CD14-positive monocyte (primary cell): ENCODE data around the gene NFYC. TPM values are rescaled to one million over a fixed set of nuclear protein-coding genes. Genes with fewer than 3 reads are reported as not detected.

Source experiments
- DNase-seq, 3 donors: peaks; one replicate each; pipeline ENCODE4 v3.0.0-alpha.2; 2011 to 2022
- H2AFZ ChIP-seq: 2 replicates; pipeline ENCODE4 v1.6.0; 2012; ENCODE audit warnings: mild to moderate bottlenecking, low read depth, low read length, inconsistent platforms; ENCODE audit not compliant: insufficient read depth, poor library complexity, severe bottlenecking
- H3K27ac ChIP-seq, 2 donors: 1 replicate in 1 of 2; 2 replicates in 1 of 2; pipeline ENCODE4 v1.5.1; 2012 to 2013; ENCODE audit warnings: low read length in 2 of 2, control low read depth in 1 of 2, inconsistent platforms in 1 of 2, low read depth in 1 of 2, mild to moderate bottlenecking in 1 of 2
- H3K27me3 ChIP-seq, 2 donors: one replicate each; pipeline versions ENCODE4 v1.6.0 to v1.6.1; 2011 to 2013; ENCODE audit warnings: low read length in 2 of 2; ENCODE audit not compliant: control insufficient read depth in 2 of 2, insufficient read depth in 2 of 2
- H3K36me3 ChIP-seq, 2 donors: replicated peaks in 1 of 2; 1 replicate in 1 of 2; 2 replicates in 1 of 2; pipeline versions ENCODE4 v1.5.1 to v1.6.1; 2012 to 2013; ENCODE audit warnings: low read length in 2 of 2, control low read depth in 1 of 2, inconsistent platforms in 1 of 2, mild to moderate bottlenecking in 1 of 2; ENCODE audit not compliant: insufficient read depth in 2 of 2, control insufficient read depth in 1 of 2
- H3K4me1 ChIP-seq, 2 donors: 1 replicate in 1 of 2; 2 replicates in 1 of 2; pipeline versions ENCODE4 v1.5.1 to v1.6.1; 2012 to 2013; ENCODE audit warnings: low read length in 2 of 2, control low read depth in 1 of 2, inconsistent platforms in 1 of 2, mild to moderate bottlenecking in 1 of 2, moderate library complexity in 1 of 2; ENCODE audit not compliant: insufficient read depth in 2 of 2, control insufficient read depth in 1 of 2
- H3K4me2 ChIP-seq: replicated peaks from 2 replicates; pipeline ENCODE3; 2012; ENCODE audit warnings: low read length, moderate library complexity, mild to moderate bottlenecking; ENCODE audit not compliant: poor library complexity, severe bottlenecking; ENCODE audit errors: extremely low read depth
- H3K4me3 ChIP-seq, 3 experiments: fragments of 200-600 bp in 1 of 3; sonication (generic) in 1 of 3; replicated peaks in 1 of 3; 1 replicate in 2 of 3; 2 replicates in 1 of 3; pipeline ENCODE4 v1.5.1; 2011 to 2013; ENCODE audit warnings: low read length in 3 of 3, mild to moderate bottlenecking in 3 of 3, control low read depth in 2 of 3, low read depth in 2 of 3, inconsistent platforms in 1 of 3, moderate library complexity in 1 of 3
- H3K79me2 ChIP-seq: 2 replicates; pipeline ENCODE4 v1.6.0; 2012; ENCODE audit warnings: mild to moderate bottlenecking, control low read depth, inconsistent platforms, low read length, moderate library complexity; ENCODE audit not compliant: insufficient read depth
- H3K9ac ChIP-seq: 2 replicates; pipeline ENCODE4 v1.6.0; 2017; ENCODE audit warnings: low read length, mild to moderate bottlenecking; ENCODE audit not compliant: insufficient read depth, poor library complexity, severe bottlenecking
- H3K9me3 ChIP-seq, 2 donors: replicated peaks in 1 of 2; 1 replicate in 1 of 2; 2 replicates in 1 of 2; pipeline versions ENCODE4 v1.5.1 to v1.6.1; 2012 to 2013; ENCODE audit warnings: low read length in 2 of 2, control low read depth in 1 of 2; ENCODE audit not compliant: control insufficient read depth in 1 of 2, insufficient read depth in 1 of 2
- H4K20me1 ChIP-seq: 2 replicates; pipeline ENCODE4 v1.6.0; 2012; ENCODE audit warnings: mild to moderate bottlenecking, low read length, control low read depth, moderate library complexity; ENCODE audit not compliant: insufficient read depth
- H3K27ac Mint-ChIP-seq, 7 donors: one replicate each; pipeline ENCODE4 v1.8.0; 2020; ENCODE audit warnings: mild to moderate bottlenecking in 7 of 7, mixed read lengths in 7 of 7, moderate library complexity in 6 of 7, inconsistent platforms in 2 of 7
- H3K27me3 Mint-ChIP-seq, 3 donors: one replicate each; pipeline ENCODE4 v1.8.0; 2021 to 2022; ENCODE audit warnings: low read depth in 3 of 3, mild to moderate bottlenecking in 3 of 3, mixed read lengths in 3 of 3, moderate library complexity in 3 of 3, inconsistent platforms in 1 of 3
- H3K36me3 Mint-ChIP-seq, 2 donors: one replicate each; pipeline ENCODE4 v1.8.0; 2020; ENCODE audit warnings: mixed read lengths in 2 of 2, inconsistent platforms in 1 of 2, mild to moderate bottlenecking in 1 of 2
- H3K4me1 Mint-ChIP-seq: one replicate; pipeline ENCODE4 v1.8.0; 2020; ENCODE audit warnings: mild to moderate bottlenecking, mixed read lengths
- H3K4me3 Mint-ChIP-seq, 2 donors: one replicate each; pipeline ENCODE4 v1.8.0; 2020; ENCODE audit warnings: mild to moderate bottlenecking in 2 of 2, mixed read lengths in 2 of 2, moderate library complexity in 1 of 2
- H3K9me3 Mint-ChIP-seq, 7 donors: one replicate each; pipeline ENCODE4 v1.8.0; 2020 to 2022; ENCODE audit warnings: mixed read lengths in 7 of 7, mild to moderate bottlenecking in 6 of 7, moderate library complexity in 6 of 7, inconsistent platforms in 2 of 7
- WGBS: methylation state at CpG from one replicate; pipeline ENCODE4 v1.1.5; 2013; ENCODE audit warnings: missing lambda C conversion rate; ENCODE audit not compliant: insufficient coverage; 5-methylcytosine and 5-hydroxymethylcytosine counted together
- intact Hi-C, 2 donors: fragments of 100-400 bp; cut with micrococcal nuclease; formaldehyde crosslinking; loops; one replicate each; pipeline versions ENCODE4 v1.15.0 to v1.15.1; 2023
- polyA plus RNA-seq, 3 donors: library from polyadenylated mRNA; depleted of rRNA in 1 of 3; unstranded in 2 of 3; stranded (reverse) in 1 of 3; fragments of 300-500 nt in 2 of 3; fragments of >200 nt in 1 of 3; fragmentation: Illumina TruSeq in 2 of 3; gene quantifications; 1 replicate in 2 of 3; 2 replicates in 1 of 3; pipeline ENCODE4 v1.2.3, GENCODE V29; 2012 to 2021
- TF ChIP-seq, protein P1 (sequence below): fragments of 200-600 bp; IDR thresholded peaks from one replicate; pipeline ENCODE4 v1.8.0; 2022; ENCODE audit warnings: antibody characterized with exemption, mild to moderate bottlenecking

The NFYC gene
- polyA plus RNA-seq, 3 donors: 61.2 to 142 (median 68.2) TPM

DNA sequence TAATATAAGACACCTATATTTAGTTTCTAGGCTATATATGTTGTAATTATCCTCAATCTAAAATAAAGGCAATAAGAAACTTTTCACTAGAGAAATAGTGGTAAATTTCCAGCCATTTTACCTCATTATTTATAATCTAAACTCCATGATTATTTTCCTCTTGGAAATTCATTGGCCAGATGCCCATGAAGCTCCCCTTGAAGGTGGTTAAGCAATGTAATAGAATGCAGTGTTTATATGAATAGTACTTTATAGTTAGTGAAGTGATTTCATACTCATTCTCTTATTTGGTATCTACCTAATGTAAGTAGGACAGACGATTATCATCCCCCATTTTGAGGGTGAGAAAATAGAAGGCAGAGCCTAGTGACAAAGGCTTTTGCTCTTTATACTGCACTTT lies 26.5 kb downstream of the NFYC start:
- peaks cover 15 to 23% of the 10 kb centered on the region in 2 donors for H3K36me3 Mint-ChIP-seq
- H3K9me3 ChIP-seq: no peaks in the 10 kb centered on the region
- no peaks in the 10 kb centered on the region for H3K9me3 Mint-ChIP-seq
- WGBS: no CpG with 5 or more reads among the region's 1 CpG
- H2AFZ ChIP-seq: no peak overlapping the region
- peaks cover 61% of the 10 kb centered on the region for H4K20me1 ChIP-seq
- H3K27ac ChIP-seq: peak overlapping the region in 1 of 2 donors; percentile 6
- no peak overlapping the region for H3K4me3 Mint-ChIP-seq
- no peak overlapping the region for H3K4me3 ChIP-seq
- H3K27me3 Mint-ChIP-seq: no peaks in the 10 kb centered on the region
- TF ChIP-seq, protein P1, sequence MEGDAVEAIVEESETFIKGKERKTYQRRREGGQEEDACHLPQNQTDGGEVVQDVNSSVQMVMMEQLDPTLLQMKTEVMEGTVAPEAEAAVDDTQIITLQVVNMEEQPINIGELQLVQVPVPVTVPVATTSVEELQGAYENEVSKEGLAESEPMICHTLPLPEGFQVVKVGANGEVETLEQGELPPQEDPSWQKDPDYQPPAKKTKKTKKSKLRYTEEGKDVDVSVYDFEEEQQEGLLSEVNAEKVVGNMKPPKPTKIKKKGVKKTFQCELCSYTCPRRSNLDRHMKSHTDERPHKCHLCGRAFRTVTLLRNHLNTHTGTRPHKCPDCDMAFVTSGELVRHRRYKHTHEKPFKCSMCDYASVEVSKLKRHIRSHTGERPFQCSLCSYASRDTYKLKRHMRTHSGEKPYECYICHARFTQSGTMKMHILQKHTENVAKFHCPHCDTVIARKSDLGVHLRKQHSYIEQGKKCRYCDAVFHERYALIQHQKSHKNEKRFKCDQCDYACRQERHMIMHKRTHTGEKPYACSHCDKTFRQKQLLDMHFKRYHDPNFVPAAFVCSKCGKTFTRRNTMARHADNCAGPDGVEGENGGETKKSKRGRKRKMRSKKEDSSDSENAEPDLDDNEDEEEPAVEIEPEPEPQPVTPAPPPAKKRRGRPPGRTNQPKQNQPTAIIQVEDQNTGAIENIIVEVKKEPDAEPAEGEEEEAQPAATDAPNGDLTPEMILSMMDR: no peak
- peaks cover 96% of the 10 kb centered on the region for H3K79me2 ChIP-seq
- H3K9ac ChIP-seq: no peak overlapping the region
- H3K4me1 Mint-ChIP-seq: peaks cover 47% of the 10 kb centered on the region
- H3K4me2 ChIP-seq: no peak overlapping the region
- intact Hi-C loops: no loop called here
- H3K36me3 ChIP-seq: peaks cover 0 to 5% of the 10 kb centered on the region in 2 donors
- H3K4me1 ChIP-seq: peaks cover 20% of the 10 kb centered on the region in 2 donors
- H3K27ac Mint-ChIP-seq: no peak overlapping the region
- no peak for DNase-seq
- no peaks in the 10 kb centered on the region for H3K27me3 ChIP-seq

DNA sequence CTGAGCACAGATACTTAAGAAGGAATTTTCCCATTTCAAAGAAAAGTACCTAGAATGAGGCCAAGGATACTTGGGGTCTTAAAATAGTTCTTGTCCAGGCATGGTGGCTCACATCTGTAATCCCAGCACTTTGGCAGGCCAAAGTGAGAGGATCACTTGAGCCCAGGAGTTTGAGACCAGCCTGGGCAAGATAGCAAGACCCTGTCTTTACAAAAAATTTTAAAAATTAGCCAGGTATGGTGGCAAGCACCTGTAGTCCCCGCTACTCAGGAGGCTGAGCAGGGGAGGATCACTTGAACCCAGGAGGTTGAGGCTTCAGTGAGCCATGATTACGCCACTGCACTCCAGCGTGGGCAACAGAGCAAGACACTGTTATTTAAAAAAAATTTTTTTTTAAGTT lies 29.0 kb downstream of the NFYC start:
- TF ChIP-seq, protein P1: no peak
- peaks cover 6 to 9% of the 10 kb centered on the region in 2 donors for H3K4me1 ChIP-seq
- intact Hi-C loops: loop anchor here in 1 of 2 donors (5.0 kb wide), 1 partner anchor 43 kb away; no protein-coding TSS in a partner anchor

More for the DNA sequence above, 29.0 kb downstream of the NFYC start:
- H3K27ac ChIP-seq: peak overlapping the region in 1 of 2 donors; percentile 42
- no peak overlapping the region for H2AFZ ChIP-seq
- H4K20me1 ChIP-seq: peaks cover 87% of the 10 kb centered on the region
- H3K9me3 Mint-ChIP-seq: peaks cover 0 to 2% (median 0%) of the 10 kb centered on the region in 7 donors
- peaks cover 98% of the 10 kb centered on the region for H3K79me2 ChIP-seq
- WGBS: no CpG with 5 or more reads among the region's 3 CpGs
- H3K36me3 ChIP-seq: peaks cover 0 to 26% of the 10 kb centered on the region in 2 donors
- no peak overlapping the region for H3K4me3 Mint-ChIP-seq
- H3K27me3 ChIP-seq: no peaks in the 10 kb centered on the region
- H3K27me3 Mint-ChIP-seq: no peaks in the 10 kb centered on the region
- no peak overlapping the region for H3K4me2 ChIP-seq
- DNase-seq: no peak
- peaks cover 21 to 28% of the 10 kb centered on the region in 2 donors for H3K36me3 Mint-ChIP-seq
- no peak overlapping the region for H3K9ac ChIP-seq
- H3K27ac Mint-ChIP-seq: peak overlapping the region; percentile 17 to 83 (median 51)
- H3K4me3 ChIP-seq: no peak overlapping the region
- peaks cover 45% of the 10 kb centered on the region for H3K4me1 Mint-ChIP-seq
- no peaks in the 10 kb centered on the region for H3K9me3 ChIP-seq
